ENCODE results near the gene CBLC.

CBLC gene

GRCh38 chr19:44777715-44778347 is at the start of gene CBLC:
Gene CBLC, plus strand, starts transcription at chr19:44777890. Its CDS starts 42 bp downstream, at chr19:44777932.
- DNase-seq (ENCODE audit: low read depth in 2 of 2), result no peak

GRCh38 chr19:44728178-44728577 is 49.5 kb upstream of the CBLC start:
- no peak for DNase-seq (ENCODE audit: low read depth in 2 of 2)

GRCh38 chr19:44729516-44730033 is 48.1 kb upstream of the CBLC start:
- no peak for DNase-seq (ENCODE audit: low read depth in 2 of 2)

GRCh38 chr19:44731081-44731480 is 46.6 kb upstream of the CBLC start:
- no peak for DNase-seq (ENCODE audit: low read depth in 2 of 2)

- no peak for DNase-seq (ENCODE audit: low read depth in 2 of 2)
Measured at GRCh38 chr19:44731622-44732021, 46.1 kb upstream of the CBLC start.

GRCh38 chr19:44732235-44733014 is 45.3 kb upstream of the CBLC start:
- DNase-seq (ENCODE audit: low read depth in 2 of 2), result no peak

- no peak for DNase-seq (ENCODE audit: low read depth in 2 of 2)
Measured at GRCh38 chr19:44734357-44734756, 43.3 kb upstream of the CBLC start.

- no peak for DNase-seq (ENCODE audit: low read depth in 2 of 2)
Measured at GRCh38 chr19:44735011-44735410, 42.7 kb upstream of the CBLC start.

GRCh38 chr19:44737238-44738071 is 40.2 kb upstream of the CBLC start:
- no peak for DNase-seq (ENCODE audit: low read depth in 2 of 2)

- no peak for DNase-seq (ENCODE audit: low read depth in 2 of 2)
Measured at GRCh38 chr19:44738136-44738535, 39.6 kb upstream of the CBLC start.

GRCh38 chr19:44738603-44739558 is 38.8 kb upstream of the CBLC start:
- DNase-seq (ENCODE audit: low read depth in 2 of 2), result no peak

- DNase-seq (ENCODE audit: low read depth in 2 of 2), result no peak
Measured at GRCh38 chr19:44740351-44740824, 37.3 kb upstream of the CBLC start.

- DNase-seq (ENCODE audit: low read depth in 2 of 2), result no peak
Measured at GRCh38 chr19:44741258-44741731, 36.4 kb upstream of the CBLC start.

- DNase-seq (ENCODE audit: low read depth in 2 of 2), result no peak
Measured at GRCh38 chr19:44741841-44742329, 35.8 kb upstream of the CBLC start.

GRCh38 chr19:44742330-44743061 is 35.2 kb upstream of the CBLC start:
- no peak for DNase-seq (ENCODE audit: low read depth in 2 of 2)

- no peak for DNase-seq (ENCODE audit: low read depth in 2 of 2)
Measured at GRCh38 chr19:44744871-44745332, 32.8 kb upstream of the CBLC start.

GRCh38 chr19:44745341-44745831 is 32.3 kb upstream of the CBLC start:
- DNase-seq (ENCODE audit: low read depth in 2 of 2), result no peak

- DNase-seq (ENCODE audit: low read depth in 2 of 2), result no peak
Measured at GRCh38 chr19:44745887-44746600, 31.6 kb upstream of the CBLC start.

- no peak for DNase-seq (ENCODE audit: low read depth in 2 of 2)
Measured at GRCh38 chr19:44746616-44746945, 31.1 kb upstream of the CBLC start.
